ENCODE measurements around the gene SOX13. TPM values are rescaled to one million over a fixed set of nuclear protein-coding genes. Genes with fewer than 3 reads are reported as not detected.

The SOX13 gene
- total and polyA plus RNA-seq, 2 of the 4 experiments (the other 2 are of a cell fraction): 0.54 to 3.5 TPM

DNA sequence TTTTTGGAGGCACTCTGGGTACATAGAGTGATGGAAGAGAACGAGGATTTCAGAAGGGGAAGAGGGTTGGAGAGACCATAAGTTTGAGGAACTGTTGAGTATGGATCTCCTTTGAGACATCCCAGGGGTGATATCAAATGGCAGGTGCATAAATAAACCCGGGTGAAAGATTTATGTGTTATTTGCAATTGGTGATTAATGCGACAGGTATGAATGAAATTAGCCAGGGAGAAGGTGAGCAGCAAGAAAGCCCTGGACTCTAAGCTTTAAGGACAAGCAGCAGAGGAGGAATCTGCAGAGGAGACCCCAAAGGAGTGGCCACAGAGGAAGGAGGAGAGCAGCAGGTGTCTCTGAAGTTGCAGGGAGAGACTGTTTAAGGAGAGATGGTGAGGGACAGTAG, 102.0 kb downstream of the SOX13 start:
- Histone ChIP-seq H3K56ac (ENCODE audit: extremely low read depth, insufficient read depth, low read length) (no peak overlapping the region), H3K4me1 (ENCODE audit: control insufficient read depth, insufficient read depth, low read length) (peaks cover 4% of the 10 kb centered on the region; the same call in 1 of the 2 replicates), H3K14ac (replicated peaks; ENCODE audit: low read depth, low read length) (no peak overlapping the region), H3K27ac (ENCODE audit: insufficient read depth, low read length) (no peak overlapping the region), H2BK5ac (ENCODE audit: low read depth, low read length, poor library complexity, severe bottlenecking) (no peak overlapping the region), H4K91ac (ENCODE audit: insufficient read depth, low read depth, low read length) (no peak overlapping the region), H3K9ac (ENCODE audit: low read depth, low read length) (no peak overlapping the region), H2BK15ac (ENCODE audit: low read depth, low read length) (no peak overlapping the region), H3K4me2 (ENCODE audit: low read depth, low read length) (no peak overlapping the region), H2BK20ac (ENCODE audit: low read depth, low read length) (no peak overlapping the region; the same call in 1 of the 2 replicates), H2AK9ac (replicated peaks; ENCODE audit: low read depth, low read length, poor library complexity) (no peak overlapping the region), H3K79me1 (ENCODE audit: low read depth in 1 of 2, low read length in 2 of 2) (0 out of 4 replicates have a peak, but pooled peaks cover 0 to 3% of the 10 kb centered on the region in 2 experiments), H3K36me3 (ENCODE audit: control insufficient read depth, insufficient read depth, low read length) (no peaks in the 10 kb centered on the region), H4K20me1 (ENCODE audit: insufficient read depth, low read length) (no peaks in the 10 kb centered on the region), H4K5ac (ENCODE audit: low read depth, low read length) (no peak overlapping the region), H3K18ac (ENCODE audit: low read depth, low read length) (no peak overlapping the region), H3K4ac (ENCODE audit: low read depth, low read length) (0 out of 2 replicates have a peak overlapping the region, but pooled peaks have one; percentile 4), H3K9me1 (ENCODE audit: insufficient read depth, low read length) (peaks cover 14% of the 10 kb centered on the region), H3K9me3 (ENCODE audit: control insufficient read depth, insufficient read depth, low read length) (no peaks in the 10 kb centered on the region; the same call in 1 of the 2 replicates), H4K8ac (ENCODE audit: low read depth in 2 of 2, low read length in 2 of 2) (no peak overlapping the region), H2AFZ (replicated peaks; ENCODE audit: low read length, poor library complexity) (no peak overlapping the region), H3K23ac (ENCODE audit: low read depth, low read length) (no peak overlapping the region), H3K4me3 (ENCODE audit: insufficient read depth, low read depth, low read length) (no peak overlapping the region), H2BK120ac (ENCODE audit: low read depth, low read length) (peak overlapping the region; percentile 23; the same call in 1 of the 2 replicates), H2AK5ac (ENCODE audit: low read depth, low read length) (no peak overlapping the region; the same call in none of the 2 replicates), H3K27me3 (ENCODE audit: control insufficient read depth, insufficient read depth, low read length) (no peaks in the 10 kb centered on the region)
- in situ Hi-C loops (cut with MboI; ENCODE audit: low sequenced_read_pairs): no loop called here
- TF ChIP-seq CHD1 (IDR thresholded peaks at IDR 0.05; ENCODE audit: low read depth, low read length) (no peak), NFE2L2 (IDR thresholded peaks at IDR 0.05; ENCODE audit: low read depth, low read length) (no peak), BHLHE40 (IDR thresholded peaks at IDR 0.05; ENCODE audit: low read depth, low read length) (no peak), CEBPB (IDR thresholded peaks at IDR 0.05; ENCODE audit: low read depth, low read length) (no peak), FOS (IDR thresholded peaks at IDR 0.05; ENCODE audit: low read depth, low read length) (no peak), MAFK (IDR thresholded peaks at IDR 0.05; ENCODE audit: low read depth, low read length) (no peak)
- TF ChIP-seq, protein P1, sequence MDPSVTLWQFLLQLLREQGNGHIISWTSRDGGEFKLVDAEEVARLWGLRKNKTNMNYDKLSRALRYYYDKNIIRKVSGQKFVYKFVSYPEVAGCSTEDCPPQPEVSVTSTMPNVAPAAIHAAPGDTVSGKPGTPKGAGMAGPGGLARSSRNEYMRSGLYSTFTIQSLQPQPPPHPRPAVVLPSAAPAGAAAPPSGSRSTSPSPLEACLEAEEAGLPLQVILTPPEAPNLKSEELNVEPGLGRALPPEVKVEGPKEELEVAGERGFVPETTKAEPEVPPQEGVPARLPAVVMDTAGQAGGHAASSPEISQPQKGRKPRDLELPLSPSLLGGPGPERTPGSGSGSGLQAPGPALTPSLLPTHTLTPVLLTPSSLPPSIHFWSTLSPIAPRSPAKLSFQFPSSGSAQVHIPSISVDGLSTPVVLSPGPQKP (IDR thresholded peaks at IDR 0.05; ENCODE audit: borderline replicate concordance, low read depth, low read length): no peak
- TF ChIP-seq, protein P2, sequence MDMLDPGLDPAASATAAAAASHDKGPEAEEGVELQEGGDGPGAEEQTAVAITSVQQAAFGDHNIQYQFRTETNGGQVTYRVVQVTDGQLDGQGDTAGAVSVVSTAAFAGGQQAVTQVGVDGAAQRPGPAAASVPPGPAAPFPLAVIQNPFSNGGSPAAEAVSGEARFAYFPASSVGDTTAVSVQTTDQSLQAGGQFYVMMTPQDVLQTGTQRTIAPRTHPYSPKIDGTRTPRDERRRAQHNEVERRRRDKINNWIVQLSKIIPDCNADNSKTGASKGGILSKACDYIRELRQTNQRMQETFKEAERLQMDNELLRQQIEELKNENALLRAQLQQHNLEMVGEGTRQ (IDR thresholded peaks at IDR 0.05; ENCODE audit: low read depth, low read length): no peak
- DNase-seq: no peak
- ChIA-PET CTCF (interaction anchor here (1.0 kb wide), 1 partner anchor 188 kb away, joined by 3 read pairs; no protein-coding TSS in a partner anchor), POLR2A (ENCODE audit: unreplicated experiment) (no interaction called here)
- dilution Hi-C loops (cut with HindIII; ENCODE audit: low sequenced_read_pairs, unreplicated experiment): loop anchor here (25.0 kb wide), 1 partner anchor 212 kb away; no protein-coding TSS in a partner anchor
- WGBS, 2 experiments (ENCODE audit: extremely low coverage in 2 of 2, insufficient read length in 1 of 2): 68% methylated on average over 3 of the region's 3 CpGs; no CpG with 5 or more reads in 1 of the 2 experiments
- ATAC-seq (ENCODE audit: low read depth): no peak
- intact Hi-C loops (cut with micrococcal nuclease): no loop called here
- no TSS peak for BruUV-seq (replicated peaks)
